HG02852 (cell line): ENCODE data around the gene TSHZ2.

Experiments
- ATAC-seq: cut with Tn5 transposase; IDR thresholded peaks from one replicate; pipeline ENCODE4 v1.9.1; 2021; ENCODE audit warnings: mild to moderate bottlenecking, moderate library complexity; ENCODE audit not compliant: unreplicated experiment

The TSHZ2 gene

GRCh38 chr20:53124075-53124551 is 152.0 kb downstream of the TSHZ2 start:
- ATAC-seq: no peak

DNA sequence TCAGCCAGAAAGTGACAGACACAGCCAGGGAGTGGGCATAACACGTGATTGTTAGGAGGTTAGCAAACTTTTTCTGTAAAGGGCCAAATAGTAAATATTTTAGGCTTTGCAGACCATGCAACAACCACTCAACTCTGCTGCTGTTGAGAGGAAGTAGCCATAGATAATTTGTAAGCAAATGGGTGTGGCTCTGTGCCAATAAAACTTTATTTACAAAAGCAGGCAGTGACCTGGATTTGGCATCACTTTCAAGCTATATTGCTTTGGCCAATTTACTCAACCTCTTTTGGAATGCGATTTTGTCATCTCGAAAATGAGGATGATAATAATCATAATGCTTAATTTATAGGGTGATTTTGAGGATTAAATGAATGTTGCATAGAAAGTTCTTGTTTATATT is 152.6 kb downstream of the TSHZ2 start:
- no peak for ATAC-seq

- ATAC-seq: no peak
Measured at GRCh38 chr20:53126185-53126584, 154.0 kb downstream of the TSHZ2 start.

GRCh38 chr20:53127027-53127426 is 154.9 kb downstream of the TSHZ2 start:
- ATAC-seq: no peak

DNA sequence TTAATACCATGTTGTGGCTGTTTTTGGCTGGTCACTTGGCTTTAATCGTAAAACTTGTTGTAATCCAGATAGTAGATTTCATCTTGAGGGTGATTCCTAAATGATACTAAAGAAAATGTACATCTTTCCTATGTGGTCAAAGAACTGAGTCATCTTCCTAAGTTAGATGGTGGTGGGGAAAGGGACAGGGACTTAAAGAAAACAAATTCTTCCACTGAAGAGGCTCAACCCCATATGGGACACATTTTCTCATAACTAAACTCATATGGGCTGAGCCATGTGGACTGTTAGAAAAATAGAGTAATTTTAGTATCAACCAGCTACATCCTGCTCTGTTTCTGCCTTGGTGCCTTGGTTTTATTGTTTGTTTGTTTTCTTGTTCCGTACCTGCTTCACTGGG is 155.8 kb downstream of the TSHZ2 start:
- no peak for ATAC-seq

GRCh38 chr20:53129563-53129962 is 157.4 kb downstream of the TSHZ2 start:
- ATAC-seq: no peak

DNA sequence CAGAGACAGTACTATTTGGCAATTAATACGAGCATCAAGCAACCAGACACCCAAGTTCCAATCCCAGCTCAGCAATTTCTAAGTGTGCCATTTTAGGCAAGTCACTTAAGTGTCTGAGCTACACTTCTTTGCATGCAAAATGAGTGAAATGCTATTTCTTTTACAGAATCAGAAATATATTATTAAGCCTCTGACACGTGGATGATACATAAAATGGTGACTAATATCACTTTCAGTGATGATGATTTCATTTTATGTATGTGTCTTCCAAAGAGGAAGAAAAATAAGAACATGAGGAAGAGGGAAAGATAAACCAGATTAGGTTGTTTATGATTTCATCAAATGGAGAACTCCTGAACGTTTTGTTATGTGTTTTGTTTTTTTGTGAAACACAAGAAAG is 158.6 kb downstream of the TSHZ2 start:
- no peak for ATAC-seq

GRCh38 chr20:53133125-53133524 is 161.0 kb downstream of the TSHZ2 start:
- ATAC-seq: no peak

DNA sequence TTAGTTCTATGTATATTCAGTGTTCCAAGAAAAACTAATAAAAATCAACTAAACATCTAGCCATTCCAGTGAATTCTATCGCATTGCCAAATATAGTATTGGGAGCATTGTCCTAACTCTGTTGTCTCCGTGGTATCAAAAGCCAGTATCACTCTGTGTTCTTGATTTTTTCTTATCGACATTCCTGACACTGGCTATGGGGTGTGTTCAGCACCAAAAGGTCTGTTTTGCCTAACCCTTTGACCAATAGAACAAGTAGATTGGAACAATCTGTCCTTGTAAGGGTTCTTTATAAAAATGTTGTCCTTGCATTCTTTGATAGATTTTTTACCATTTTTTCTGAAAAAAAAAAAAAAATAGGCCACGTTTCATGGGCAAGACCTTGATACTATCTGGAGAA is 161.5 kb downstream of the TSHZ2 start:
- no peak for ATAC-seq

DNA sequence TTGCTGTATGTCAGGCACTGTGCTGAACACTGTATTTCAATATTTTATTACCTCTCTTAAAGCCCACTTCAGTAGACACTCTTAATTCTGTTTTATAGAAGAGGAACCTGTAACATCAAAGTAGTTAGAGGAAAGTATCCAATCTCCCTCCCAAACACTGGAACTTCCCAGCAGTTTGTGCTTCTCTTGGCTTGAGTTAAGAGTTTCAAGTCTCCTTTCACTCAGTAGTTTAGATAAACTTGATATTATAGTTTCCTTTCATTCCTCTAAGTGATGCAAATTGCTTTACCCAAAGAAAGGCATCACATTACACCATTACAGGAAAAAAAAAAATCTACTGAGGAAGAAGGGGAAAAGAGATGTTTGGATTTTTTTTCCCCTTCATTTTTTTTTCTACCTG is 164.3 kb downstream of the TSHZ2 start:
- no peak for ATAC-seq

DNA sequence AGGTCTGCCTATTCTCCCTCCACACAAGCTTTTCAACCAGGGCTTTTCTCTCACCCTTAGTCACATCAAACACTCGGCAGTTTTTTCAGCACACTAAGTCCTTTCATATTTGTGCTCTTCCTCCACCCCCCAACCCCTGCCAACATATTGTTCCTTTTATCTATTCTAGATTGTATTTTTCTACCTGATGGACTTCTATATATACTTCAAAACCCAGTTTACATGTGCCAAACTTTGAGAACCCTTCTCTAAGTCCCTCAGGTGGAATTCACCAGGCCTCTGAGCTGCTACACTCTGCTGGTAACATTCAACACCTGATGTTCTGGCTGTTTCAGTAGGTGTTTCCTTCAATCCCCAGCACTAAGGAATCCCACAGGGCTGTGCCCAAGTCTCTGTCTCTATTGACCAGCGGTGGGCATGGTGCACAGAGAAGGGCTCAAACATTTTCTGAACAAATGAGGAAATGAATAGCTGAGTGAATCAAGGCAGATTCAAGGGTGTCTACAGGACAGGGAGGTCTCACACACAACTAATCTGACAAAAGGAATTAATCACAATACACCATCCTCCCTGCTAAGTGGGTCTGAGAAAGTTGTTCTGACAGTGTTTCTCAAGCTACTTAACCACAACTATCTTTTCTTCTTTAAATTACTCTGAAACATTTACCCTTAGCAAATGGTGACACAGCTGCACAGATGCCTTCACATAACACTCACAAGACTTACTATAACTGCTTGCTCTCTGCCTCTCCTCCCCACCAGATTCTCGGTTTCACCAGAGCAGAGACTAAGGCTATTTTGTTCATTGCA is 166.5 kb downstream of the TSHZ2 start:
- peak; percentile 98 for ATAC-seq

GRCh38 chr20:53141201-53142050 is 169.3 kb downstream of the TSHZ2 start:
- no peak for ATAC-seq

DNA sequence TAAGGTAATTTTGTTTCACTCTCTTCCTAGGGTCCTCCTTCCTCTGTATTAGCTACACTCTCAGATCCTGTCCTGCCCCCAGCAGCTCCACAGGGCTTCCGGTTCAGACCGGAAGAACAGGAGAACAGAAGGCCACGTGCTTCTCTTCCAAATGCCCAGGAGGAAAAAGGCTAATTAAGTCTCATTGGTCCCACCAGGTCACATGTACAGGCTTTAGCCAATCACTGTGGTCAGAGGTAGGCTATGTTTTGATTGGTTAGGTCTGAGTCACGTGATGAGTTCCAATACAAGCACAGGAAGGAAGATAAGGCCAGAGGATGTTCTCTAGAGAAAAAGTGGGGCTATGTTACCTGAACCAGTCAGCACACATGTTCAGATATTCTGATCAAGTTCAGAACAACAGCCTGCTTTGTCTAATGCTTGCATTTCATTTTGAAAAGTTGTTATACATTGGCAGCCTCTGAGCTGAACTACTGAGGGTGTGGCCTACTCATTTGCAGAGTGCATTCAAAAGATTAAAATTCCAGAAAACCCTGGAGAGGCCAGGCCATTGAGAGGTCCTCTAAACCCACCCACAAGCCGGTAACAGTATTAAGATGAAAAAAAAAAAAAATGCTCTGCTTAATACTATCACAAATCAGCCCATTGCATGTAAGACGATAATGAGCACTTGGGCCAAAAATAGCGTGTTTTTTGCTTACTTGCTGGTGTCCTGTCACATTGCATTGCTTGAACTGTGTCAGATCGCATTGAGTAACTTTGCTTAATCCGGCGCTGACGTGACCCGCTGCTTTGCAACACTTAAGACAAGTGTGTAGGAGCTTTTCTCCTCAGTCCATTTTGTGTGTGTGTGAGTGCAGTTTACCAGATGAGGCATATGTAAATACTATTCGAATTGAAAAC is 170.3 kb downstream of the TSHZ2 start:
- ATAC-seq: no peak

DNA sequence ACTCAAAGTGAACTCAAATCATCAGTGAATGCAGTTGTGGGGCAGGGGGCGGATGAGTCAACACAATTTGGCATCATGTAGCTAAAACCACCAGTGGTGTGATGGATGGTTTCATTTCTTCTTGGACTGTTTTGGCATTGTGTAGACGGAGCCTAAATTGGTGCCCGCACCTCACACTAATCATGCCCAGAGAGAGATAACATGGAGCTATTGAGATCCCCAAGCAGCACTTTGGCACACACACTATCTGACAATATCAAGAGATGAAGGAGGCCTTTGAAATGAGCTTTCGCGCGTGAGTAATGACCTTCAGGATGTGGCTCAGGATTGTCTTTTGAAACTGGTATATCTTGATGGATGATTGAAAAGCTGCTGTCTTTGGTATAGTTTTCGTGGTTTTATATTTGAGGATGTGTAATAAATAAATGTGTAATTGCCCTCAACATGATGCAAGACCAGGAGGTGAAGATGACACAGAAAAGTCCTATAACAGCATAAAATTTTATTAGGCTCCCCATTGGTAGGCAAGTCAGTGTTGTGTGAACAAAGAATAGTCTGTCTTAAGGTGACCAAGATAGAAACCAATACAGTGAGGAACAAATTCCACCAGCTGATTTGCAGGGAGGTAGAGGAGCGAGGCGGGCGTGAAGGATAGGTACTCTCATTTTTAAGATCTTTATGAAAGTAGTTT is 174.2 kb downstream of the TSHZ2 start:
- ATAC-seq: peak; percentile 72

GRCh38 chr20:53148771-53149147 is 176.6 kb downstream of the TSHZ2 start:
- no peak for ATAC-seq

DNA sequence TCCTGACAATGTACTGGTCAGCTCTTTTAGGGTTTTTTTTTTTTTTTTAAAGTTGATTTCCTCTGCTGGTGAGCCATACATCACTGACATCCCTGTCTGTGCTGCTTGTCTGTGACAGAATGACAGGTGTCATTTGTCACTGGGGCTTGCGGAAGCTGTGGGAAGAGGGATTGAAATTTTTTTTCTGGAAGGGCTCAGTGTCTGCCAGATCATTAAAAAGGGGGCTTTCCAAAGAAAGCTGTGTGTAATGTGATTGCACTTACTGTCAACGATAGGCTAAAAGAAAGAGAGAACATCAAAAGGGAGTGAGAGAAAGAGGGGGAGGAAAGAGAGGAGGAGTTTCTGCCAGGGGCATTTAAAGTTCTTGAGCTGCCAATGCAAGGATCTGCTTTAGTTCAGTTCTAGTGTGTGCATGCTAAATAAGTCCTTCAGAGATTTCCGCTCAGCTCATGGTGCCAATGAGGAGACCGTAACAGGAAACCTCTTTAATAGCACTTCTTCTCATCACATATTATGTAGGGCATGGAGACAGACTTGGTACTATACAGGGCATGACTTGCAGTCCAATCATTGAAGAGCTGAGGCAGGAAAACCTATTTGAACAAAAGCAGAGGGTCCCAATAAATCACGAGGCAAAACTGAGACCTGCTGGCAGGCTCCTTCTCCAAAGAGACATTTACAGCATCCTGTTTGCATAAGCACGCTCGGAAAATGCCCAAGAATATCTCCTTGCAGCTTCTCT is 177.2 kb downstream of the TSHZ2 start:
- ATAC-seq: no peak

DNA sequence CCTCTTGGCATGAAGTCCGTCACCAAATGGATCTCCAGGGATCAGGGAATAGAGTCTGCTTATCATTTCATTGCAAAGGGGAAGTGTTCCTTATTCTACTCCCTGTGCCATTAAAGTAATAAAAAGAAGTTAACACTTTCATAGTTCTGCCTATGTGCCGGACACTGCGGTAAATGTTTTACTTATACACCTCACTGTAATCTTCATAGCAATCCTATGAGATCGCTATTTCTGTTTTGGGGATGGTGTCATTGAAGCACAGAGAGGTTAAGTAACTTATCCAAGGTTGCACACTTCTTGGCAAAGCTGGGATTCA is 177.7 kb downstream of the TSHZ2 start:
- ATAC-seq: no peak

- ATAC-seq: no peak
Measured at GRCh38 chr20:53150532-53150931, 178.4 kb downstream of the TSHZ2 start.

DNA sequence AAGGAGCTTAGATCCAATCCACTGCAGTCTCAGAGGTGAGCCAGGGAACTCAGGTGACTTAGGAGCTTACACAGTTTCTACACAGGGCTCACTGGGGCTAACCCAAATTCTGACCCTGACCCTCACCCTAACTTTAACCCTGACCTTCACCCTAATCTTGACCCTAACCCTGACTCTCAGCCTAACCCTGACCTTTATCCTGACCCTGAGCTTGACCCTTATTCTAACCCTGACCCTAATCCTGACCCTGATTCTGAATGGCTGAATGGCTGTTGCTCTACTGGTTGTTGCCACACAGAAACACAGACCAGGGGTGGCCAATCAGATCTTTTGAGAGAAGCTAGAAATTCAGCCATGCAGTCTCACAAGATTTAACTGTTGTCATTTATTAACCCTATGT is 180.1 kb downstream of the TSHZ2 start:
- ATAC-seq: no peak

- peak; percentile 63 for ATAC-seq
Measured at GRCh38 chr20:53154540-53154939, 182.4 kb downstream of the TSHZ2 start.
